ENCODE data around the gene ACTR1A. TPM values are rescaled to one million over a fixed set of nuclear protein-coding genes. Genes with fewer than 3 reads are reported as not detected.

Gene ACTR1A
- total RNA-seq, 1 experiment from 2014 or later: 93.6 TPM

DNA sequence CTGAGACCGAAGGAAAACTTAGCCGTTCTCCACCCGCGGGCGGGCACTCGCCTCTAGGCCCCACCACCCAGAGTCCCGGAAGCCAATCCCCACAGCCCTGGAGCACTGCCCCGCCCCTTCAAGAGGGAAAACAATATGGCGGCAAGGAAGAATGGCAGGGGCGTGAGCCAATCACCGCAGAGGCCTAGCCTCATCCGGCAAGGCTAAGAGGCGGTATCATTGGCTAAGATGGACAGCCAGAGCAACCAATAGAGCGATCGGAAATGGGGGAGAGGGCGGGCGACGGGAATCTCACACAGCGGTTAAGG, 529 bp downstream of the ACTR1A start:
- ChIA-PET CTCF (interaction anchor here (0.6 to 3.6 kb wide), 29 partner anchors 11 to 333 kb away, joined by 3 to 163 read pairs (median 6); partner anchors contain the start of genes ARL3, C10orf95, CUEDC2 and FBXL15), POLR2A (interaction anchor here (0.6 to 1.4 kb wide), 3 partner anchors 51 to 86 kb away, joined by 3 to 4 read pairs (median 3); partner anchors contain the start of gene C10orf95)
- TF ChIP-seq ZNF532 (CRISPR knock-in tag; IDR thresholded peaks at IDR 0.05; ENCODE audit: borderline replicate concordance) (no peak), FOXK1 (CRISPR knock-in tag; IDR thresholded peaks at IDR 0.05) (peak; percentile 49; the same call in 1 of the 2 replicates), NR2C2 (CRISPR knock-in tag; IDR thresholded peaks at IDR 0.05) (no peak), ETV6 (CRISPR knock-in tag; IDR thresholded peaks at IDR 0.05) (no peak), ATF1 (CRISPR knock-in tag; IDR thresholded peaks at IDR 0.05) (no peak), ZNF263 (CRISPR knock-in tag; IDR thresholded peaks at IDR 0.05; ENCODE audit: low read depth) (no peak), OVOL2 (CRISPR knock-in tag; IDR thresholded peaks at IDR 0.05; ENCODE audit: borderline replicate concordance) (no peak), NFYB (CRISPR knock-in tag; conservative IDR thresholded peaks at IDR 0.05; ENCODE audit: low read depth) (peak; percentile 94), SP1 (CRISPR knock-in tag; conservative IDR thresholded peaks at IDR 0.05) (peak; percentile 76), CREM (CRISPR knock-in tag; IDR thresholded peaks at IDR 0.05) (no peak), IRF1 (CRISPR knock-in tag; IDR thresholded peaks at IDR 0.05) (no peak), AR (CRISPR knock-in tag; IDR thresholded peaks at IDR 0.05) (no peak), ATF3 (CRISPR knock-in tag; conservative IDR thresholded peaks at IDR 0.05) (no peak), IRF2 (CRISPR knock-in tag; IDR thresholded peaks at IDR 0.05; ENCODE audit: borderline replicate concordance, low read depth) (no peak)
- TF ChIP-seq, protein P1, sequence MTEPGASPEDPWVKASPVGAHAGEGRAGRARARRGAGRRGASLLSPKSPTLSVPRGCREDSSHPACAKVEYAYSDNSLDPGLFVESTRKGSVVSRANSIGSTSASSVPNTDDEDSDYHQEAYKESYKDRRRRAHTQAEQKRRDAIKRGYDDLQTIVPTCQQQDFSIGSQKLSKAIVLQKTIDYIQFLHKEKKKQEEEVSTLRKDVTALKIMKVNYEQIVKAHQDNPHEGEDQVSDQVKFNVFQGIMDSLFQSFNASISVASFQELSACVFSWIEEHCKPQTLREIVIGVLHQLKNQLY (CRISPR knock-in tag; IDR thresholded peaks at IDR 0.05): no peak

More for the DNA sequence above, 529 bp downstream of the ACTR1A start:
- Mint-ChIP-seq H3K4me1 (peaks cover 8% of the 10 kb centered on the region; the same call in 1 of the 2 replicates), H3K4me3 (no peak overlapping the region), H3K27me3 (ENCODE audit: low read depth) (peaks cover 12% of the 10 kb centered on the region), H3K27ac (no peak overlapping the region), H3K9me3 (no peaks in the 10 kb centered on the region), H3K36me3 (peaks cover 6% of the 10 kb centered on the region; the same call in 1 of the 2 replicates)
- peak; percentile 99 for DNase-seq (ENCODE audit: low spot score)
- peak; percentile 74 for ATAC-seq
